ENCODE measurements around the gene SCIMP.

The SCIMP gene

DNA sequence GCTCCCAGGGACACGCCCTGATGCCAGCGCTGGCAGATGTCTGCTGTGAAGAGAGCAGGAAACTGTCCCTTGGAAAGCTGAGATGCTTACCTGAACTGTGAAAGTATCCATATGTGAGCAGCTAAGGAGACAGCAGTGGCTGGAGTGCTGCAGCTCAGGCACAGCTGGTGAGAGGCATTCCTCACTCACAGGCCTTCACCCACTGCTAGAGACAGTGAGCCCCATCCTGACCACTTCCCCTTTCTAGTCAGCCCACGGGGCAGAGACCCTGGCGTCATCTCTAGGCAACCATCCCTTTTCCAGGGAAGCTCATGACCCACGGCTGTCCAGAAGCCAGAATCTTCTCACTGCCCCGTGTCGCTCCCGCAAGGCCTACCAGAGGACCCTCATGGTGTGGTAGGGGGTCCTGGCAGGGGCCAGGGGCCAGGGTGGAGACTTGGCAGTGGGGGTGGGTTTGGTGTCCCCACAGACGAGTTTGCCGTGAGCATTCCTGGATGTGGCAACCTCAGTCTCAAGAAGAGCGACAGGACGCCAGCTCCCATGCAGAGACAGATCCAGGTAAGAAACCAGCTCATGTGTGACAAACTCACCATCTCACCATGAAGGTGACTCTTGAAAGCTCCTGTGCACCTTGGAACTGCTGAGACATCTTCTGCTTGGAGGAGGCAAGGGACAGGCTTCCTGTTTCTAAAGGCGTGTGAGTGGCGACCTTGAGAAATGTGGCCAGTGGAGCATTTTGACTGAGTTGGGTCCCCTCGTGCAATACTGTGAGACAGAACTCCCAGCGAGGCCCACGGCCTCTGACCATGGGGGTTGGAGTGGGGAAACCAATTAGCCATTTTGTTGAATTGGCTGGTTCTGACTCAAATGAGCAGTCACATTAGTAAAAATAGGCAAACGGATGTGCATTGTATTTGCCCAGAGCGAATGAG lies at the start of gene SCIMP:
Gene SCIMP, minus strand, starts transcription at position 216 of the 932 bp plus-strand sequence. Its CDS starts 105 bp downstream, at position 111.
- no peak within 1 kb of the TSS for H3K4me3 ChIP-seq (ENCODE audit: low read depth, low read length)
- no peak for DNase-seq (ENCODE audit: low read depth)
- TF ChIP-seq, protein P1, sequence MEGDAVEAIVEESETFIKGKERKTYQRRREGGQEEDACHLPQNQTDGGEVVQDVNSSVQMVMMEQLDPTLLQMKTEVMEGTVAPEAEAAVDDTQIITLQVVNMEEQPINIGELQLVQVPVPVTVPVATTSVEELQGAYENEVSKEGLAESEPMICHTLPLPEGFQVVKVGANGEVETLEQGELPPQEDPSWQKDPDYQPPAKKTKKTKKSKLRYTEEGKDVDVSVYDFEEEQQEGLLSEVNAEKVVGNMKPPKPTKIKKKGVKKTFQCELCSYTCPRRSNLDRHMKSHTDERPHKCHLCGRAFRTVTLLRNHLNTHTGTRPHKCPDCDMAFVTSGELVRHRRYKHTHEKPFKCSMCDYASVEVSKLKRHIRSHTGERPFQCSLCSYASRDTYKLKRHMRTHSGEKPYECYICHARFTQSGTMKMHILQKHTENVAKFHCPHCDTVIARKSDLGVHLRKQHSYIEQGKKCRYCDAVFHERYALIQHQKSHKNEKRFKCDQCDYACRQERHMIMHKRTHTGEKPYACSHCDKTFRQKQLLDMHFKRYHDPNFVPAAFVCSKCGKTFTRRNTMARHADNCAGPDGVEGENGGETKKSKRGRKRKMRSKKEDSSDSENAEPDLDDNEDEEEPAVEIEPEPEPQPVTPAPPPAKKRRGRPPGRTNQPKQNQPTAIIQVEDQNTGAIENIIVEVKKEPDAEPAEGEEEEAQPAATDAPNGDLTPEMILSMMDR (conservative IDR thresholded peaks at IDR 0.05; ENCODE audit: low read depth, low read length) = no peak

DNA sequence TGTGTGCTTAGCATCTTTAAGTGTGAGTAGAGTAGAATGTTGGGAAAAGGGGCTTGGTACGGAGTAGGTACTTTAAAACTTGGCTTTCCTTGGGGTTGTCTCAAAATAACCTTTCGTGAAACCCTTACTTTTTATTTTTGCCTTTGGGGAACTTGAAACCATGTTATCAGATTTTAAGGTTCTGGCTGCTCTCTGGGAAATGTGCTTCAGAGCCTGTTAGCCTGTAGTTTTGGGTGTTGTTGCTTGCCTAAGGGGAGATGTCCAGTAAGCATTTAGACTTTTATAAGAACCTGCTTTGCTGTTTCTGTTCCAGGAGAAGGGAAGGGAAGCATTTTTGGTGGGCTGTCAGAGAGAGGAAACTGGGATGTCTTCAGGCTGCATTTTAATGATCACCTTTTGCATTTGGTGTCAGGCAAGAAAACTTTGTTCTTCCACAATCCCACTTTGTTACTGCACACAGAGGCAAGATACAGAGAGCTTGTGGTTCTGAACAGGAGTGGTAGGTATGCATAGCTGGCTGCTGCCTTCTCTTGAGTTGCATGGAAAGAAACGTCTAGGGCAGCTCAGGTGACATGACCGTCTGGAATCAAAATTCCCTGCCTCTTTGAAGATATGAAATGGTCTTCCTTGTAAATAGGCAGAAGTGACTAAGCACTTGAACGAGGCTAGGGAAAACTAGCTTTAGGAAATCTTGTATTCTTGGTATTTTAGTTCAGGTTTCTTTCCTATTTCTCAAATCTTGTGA lies 49.1 kb upstream of the SCIMP start:
- peak overlapping the region; percentile 73 for H3K4me3 ChIP-seq (ENCODE audit: low read depth, low read length)
- TF ChIP-seq, protein P1 (conservative IDR thresholded peaks at IDR 0.05; ENCODE audit: low read depth, low read length) = no peak
- peak; percentile 54 for DNase-seq (ENCODE audit: low read depth)

- TF ChIP-seq, protein P1 (conservative IDR thresholded peaks at IDR 0.05; ENCODE audit: low read depth, low read length) = no peak
- DNase-seq (ENCODE audit: low read depth) = peak; percentile 28
- peak overlapping the region; percentile 73 for H3K4me3 ChIP-seq (ENCODE audit: low read depth, low read length)
Observed at GRCh38 chr17:5282642-5283217, 48.1 kb upstream of the SCIMP start.

DNA sequence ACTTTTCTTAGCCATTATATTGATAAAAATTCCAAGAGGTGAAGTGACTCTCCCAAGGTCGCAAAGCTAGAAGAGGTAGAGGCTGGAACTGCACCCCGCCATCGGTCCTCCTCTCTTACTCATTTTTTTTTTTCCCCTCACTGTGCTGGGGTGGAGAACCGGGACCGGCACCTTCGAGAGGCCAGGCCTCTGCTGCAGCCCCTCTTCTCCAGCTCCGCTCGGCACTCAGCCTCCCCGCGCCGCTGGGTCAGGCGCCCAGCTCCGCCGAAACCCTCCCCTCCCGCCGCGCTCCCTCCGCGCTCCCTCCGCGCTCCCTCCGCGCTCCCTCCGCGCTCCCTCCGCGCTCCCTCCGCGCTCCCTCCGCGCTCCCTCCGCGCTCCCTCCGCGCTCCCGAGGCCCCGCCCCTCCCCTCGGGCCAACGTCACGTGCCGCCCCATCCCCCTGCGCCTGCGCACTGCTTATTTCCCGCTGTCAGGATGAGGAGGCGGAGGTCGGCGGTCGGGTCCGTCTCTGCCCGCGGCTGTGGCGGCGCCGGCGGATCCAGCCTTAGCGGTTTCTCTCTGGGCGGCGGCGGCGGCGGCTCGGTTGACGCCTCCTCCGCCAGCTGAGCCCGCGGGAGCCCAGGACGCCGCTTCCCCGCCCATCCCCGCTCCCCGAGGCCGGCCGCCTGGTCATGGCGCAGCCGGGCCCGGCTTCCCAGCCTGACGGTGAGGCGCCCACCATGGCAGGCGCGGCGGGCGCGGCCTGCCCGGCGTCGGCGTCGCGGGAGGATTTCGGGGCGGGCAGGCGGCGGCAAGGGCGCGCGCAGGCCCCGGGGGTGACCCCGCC lies 47.4 kb upstream of the SCIMP start, which contains the start of gene RABEP1:
Gene RABEP1, plus strand, starts transcription at position 471 of the 828 bp plus-strand sequence. Its CDS starts 203 bp downstream, at position 674.
- DNase-seq (ENCODE audit: low read depth) = peak; percentile 94
- TF ChIP-seq, protein P1 (conservative IDR thresholded peaks at IDR 0.05; ENCODE audit: low read depth, low read length) = peak; percentile 22

DNA sequence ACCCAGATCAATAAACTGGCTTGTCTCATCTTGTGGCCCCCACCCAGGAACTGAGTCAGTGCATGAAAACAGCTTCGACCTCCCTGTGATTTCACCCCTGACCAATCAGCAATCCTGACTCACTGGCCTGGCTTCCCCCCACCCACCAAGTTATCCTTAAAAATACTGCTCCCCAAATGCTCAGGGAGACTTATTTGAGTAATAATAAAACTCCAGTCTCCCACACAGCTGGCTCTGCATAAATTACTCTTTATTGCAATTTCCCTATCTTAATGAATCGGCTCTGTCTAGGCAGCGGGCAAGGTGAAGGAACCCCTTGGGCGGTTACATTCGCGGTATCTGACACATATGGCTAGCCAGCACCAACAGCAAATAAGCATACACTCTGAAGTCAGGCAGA lies 37.7 kb upstream of the SCIMP start:
- DNase-seq (ENCODE audit: low read depth) = no peak
- TF ChIP-seq, protein P1 (conservative IDR thresholded peaks at IDR 0.05; ENCODE audit: low read depth, low read length) = no peak
- no peak overlapping the region for H3K4me3 ChIP-seq (ENCODE audit: low read depth, low read length)

More for the DNA sequence above, 47.4 kb upstream of the SCIMP start, which contains the start of gene RABEP1:
- peak within 1 kb of the TSS; percentile 73 for H3K4me3 ChIP-seq (ENCODE audit: low read depth, low read length)
